Keratinocyte (primary cell): ENCODE results near the gene CXCR6. TPM values are rescaled to one million over a fixed set of nuclear protein-coding genes. Genes with fewer than 3 reads are reported as not detected.
A peak's percentile ranks its signal among the peaks of the same experiment; 100 is the strongest.

Experiments
- DNase-seq: peaks from one replicate; pipeline ENCODE4 v3.0.0-alpha.2; 2011; ENCODE audit warnings: low read depth, missing footprints, low spot score
- FAIRE-seq: peaks from 2 replicates; lab custom pipeline; 2011; peaks lifted over from hg19 to GRCh38; lab: Jason Lieb, UNC
- H2AFZ ChIP-seq: 2 replicates; pipeline ENCODE4 v1.6.0; 2012; ENCODE audit warnings: low read length, control low read depth, inconsistent platforms; ENCODE audit not compliant: control insufficient read depth
- H3K27ac ChIP-seq: 2 replicates; pipeline ENCODE4 v1.5.1; 2011; ENCODE audit warnings: low read length; ENCODE audit not compliant: control insufficient read depth, insufficient read depth
- H3K27me3 ChIP-seq: 3 replicates; pipeline ENCODE4 v1.6.0; 2011; ENCODE audit warnings: low read length; ENCODE audit not compliant: control insufficient read depth, insufficient read depth; ENCODE audit errors: extremely low read depth
- H3K36me3 ChIP-seq, 2 experiments: 2 replicates in 1 of 2; 3 replicates in 1 of 2; pipeline ENCODE4 v1.5.1; 2011; ENCODE audit warnings: low read length in 2 of 2, mild to moderate bottlenecking in 1 of 2; ENCODE audit not compliant: control insufficient read depth in 2 of 2, insufficient read depth in 2 of 2; ENCODE audit errors: extremely low read depth in 1 of 2
- H3K4me1 ChIP-seq: 3 replicates; pipeline ENCODE4 v1.5.1; 2011; ENCODE audit warnings: low read length; ENCODE audit not compliant: control insufficient read depth, insufficient read depth; ENCODE audit errors: extremely low read depth
- H3K4me2 ChIP-seq: 3 replicates; pipeline ENCODE4 v1.6.0; 2011; ENCODE audit warnings: low read depth, low read length; ENCODE audit not compliant: control insufficient read depth, insufficient read depth; ENCODE audit errors: extremely low read depth
- H3K4me3 ChIP-seq, 3 experiments: fragments of 200-600 bp in 1 of 3; sonication (generic) in 1 of 3; 2 replicates in 2 of 3; 3 replicates in 1 of 3; pipeline ENCODE4 v1.5.1; 2011 to 2016; ENCODE audit warnings: low read length in 3 of 3, mild to moderate bottlenecking in 3 of 3, control low read depth in 2 of 3, inconsistent platforms in 1 of 3, low read depth in 1 of 3, mixed read lengths in 1 of 3, mixed run types in 1 of 3, moderate library complexity in 1 of 3; ENCODE audit not compliant: control insufficient read depth in 2 of 3, insufficient read depth in 2 of 3; ENCODE audit errors: extremely low read depth in 1 of 3
- H3K79me2 ChIP-seq: 2 replicates; pipeline ENCODE4 v1.6.0; 2012; ENCODE audit warnings: low read length; ENCODE audit not compliant: control insufficient read depth, insufficient read depth
- H3K9ac ChIP-seq: 3 replicates; pipeline ENCODE4 v1.6.0; 2011; ENCODE audit warnings: low read length; ENCODE audit not compliant: control insufficient read depth, insufficient read depth; ENCODE audit errors: extremely low read depth
- H3K9me1 ChIP-seq: 3 replicates; pipeline ENCODE4 v1.6.0; 2011; ENCODE audit warnings: low read length; ENCODE audit not compliant: control insufficient read depth, insufficient read depth; ENCODE audit errors: extremely low read depth
- H3K9me3 ChIP-seq: 2 replicates; pipeline ENCODE4 v1.5.1; 2012; ENCODE audit warnings: low read depth, low read length; ENCODE audit not compliant: control insufficient read depth
- H4K20me1 ChIP-seq: 3 replicates; pipeline ENCODE4 v1.6.0; 2011; ENCODE audit warnings: low read length; ENCODE audit not compliant: control insufficient read depth, insufficient read depth; ENCODE audit errors: extremely low read depth
- CTCF ChIP-seq, 3 experiments: IDR thresholded peaks in 1 of 3; conservative IDR thresholded peaks in 1 of 3; optimal IDR thresholded peaks in 1 of 3; 2 replicates in 2 of 3; 3 replicates in 1 of 3; pipeline versions ENCODE3 to v1.5.1; 2011; ENCODE audit warnings: low read length in 3 of 3, mild to moderate bottlenecking in 3 of 3, moderate library complexity in 2 of 3, control low read depth in 1 of 3, inconsistent platforms in 1 of 3; ENCODE audit not compliant: insufficient read depth in 2 of 3; ENCODE audit errors: extremely low read depth in 1 of 3
- EZH2 ChIP-seq: IDR thresholded peaks from one replicate; pipeline ENCODE4 v1.6.1; 2012; ENCODE audit warnings: inconsistent platforms, mild to moderate bottlenecking, low read length, moderate library complexity
- dilution Hi-C: fragments of 300-500 bp; cut with MboI; formaldehyde crosslinking; loops from one replicate; pipeline ENCODE4 v1.7.0; 2020; ENCODE audit warnings: low sequenced_read_pairs; ENCODE audit not compliant: extremely low pct_ligation_motif_present
- polyA plus RNA-seq, 5 experiments: library from polyadenylated mRNA; depleted of rRNA in 3 of 5; stranded (reverse) in 3 of 5; stranded (forward) in 1 of 5; unstranded in 1 of 5; fragments of >200 nt; gene quantifications; 1 replicate in 1 of 5; 2 replicates in 3 of 5; 3 replicates in 1 of 5; pipeline versions ENCODE4 v1.2.1 to v1.2.3, GENCODE V29; 2011 to 2012; ENCODE audit warnings: missing spikeins in 2 of 5, low read depth in 1 of 5, low replicate concordance in 1 of 5

CXCR6 gene
- polyA plus RNA-seq, 1 donor (not counting 4 experiments of a cell fraction or from before 2014, with no cell fraction given) = not detected

- no peak for DNase-seq
Measured at GRCh38 chr3:45986303-45986982, 43.2 kb downstream of the CXCR6 start.

GRCh38 chr3:45987368-45988291 lies 44.4 kb downstream of the CXCR6 start:
- FAIRE-seq (peak; percentile 81), DNase-seq (no peak)
- no peak overlapping the region for H3K27ac ChIP-seq
- no peaks in the 10 kb centered on the region for H3K9me3 ChIP-seq
- no peak overlapping the region for H3K4me2 ChIP-seq
- H3K4me3 ChIP-seq = no peak overlapping the region
- dilution Hi-C loops = no loop called here
- peaks cover 2% of the 10 kb centered on the region for H3K9me1 ChIP-seq
- no peaks in the 10 kb centered on the region for H3K27me3 ChIP-seq
- peaks cover 6 to 8% of the 10 kb centered on the region in 2 experiments for H3K36me3 ChIP-seq
- peaks cover 2% of the 10 kb centered on the region for H3K79me2 ChIP-seq
- peaks cover 30% of the 10 kb centered on the region for H3K4me1 ChIP-seq
- no peaks in the 10 kb centered on the region for H4K20me1 ChIP-seq
- H2AFZ ChIP-seq = no peak overlapping the region
- H3K9ac ChIP-seq = no peak overlapping the region
- no peak for TF ChIP-seq EZH2
- TF ChIP-seq CTCF (optimal IDR thresholded peaks at IDR 0.05 in 1 of 3, IDR thresholded peaks at IDR 0.05 in 1 of 3, conservative IDR thresholded peaks at IDR 0.05 in 1 of 3; ENCODE audit: extremely low read depth in 1 of 3, insufficient read depth in 2 of 3, low read length in 3 of 3) = no peak

More at GRCh38 chr3:45986303-45986982, 43.2 kb downstream of the CXCR6 start:
- no peaks in the 10 kb centered on the region for H4K20me1 ChIP-seq
- dilution Hi-C loops = no loop called here
- H3K27ac ChIP-seq = no peak overlapping the region
- peaks cover 9 to 12% of the 10 kb centered on the region in 2 experiments for H3K36me3 ChIP-seq
- peaks cover 2% of the 10 kb centered on the region for H3K79me2 ChIP-seq
- H2AFZ ChIP-seq = no peak overlapping the region
- no peak overlapping the region for H3K4me3 ChIP-seq
- H3K4me1 ChIP-seq = peaks cover 30% of the 10 kb centered on the region
- no peaks in the 10 kb centered on the region for H3K9me3 ChIP-seq
- no peak overlapping the region for H3K9ac ChIP-seq
- no peaks in the 10 kb centered on the region for H3K27me3 ChIP-seq
- no peak overlapping the region for H3K4me2 ChIP-seq
- no peak for FAIRE-seq
- TF ChIP-seq CTCF (optimal IDR thresholded peaks at IDR 0.05 in 1 of 3, IDR thresholded peaks at IDR 0.05 in 1 of 3, conservative IDR thresholded peaks at IDR 0.05 in 1 of 3; ENCODE audit: extremely low read depth in 1 of 3, insufficient read depth in 2 of 3, low read length in 3 of 3) = no peak
- H3K9me1 ChIP-seq = peaks cover 2% of the 10 kb centered on the region
